D721Med (cell line): Measurements from ENCODE around the gene NPB.
A peak's percentile ranks its signal among the peaks of the same experiment; 100 is the strongest.

ENCODE experiments used
- DNase-seq: peaks from one replicate; pipeline ENCODE4 v3.0.0; 2011; ENCODE audit warnings: low spot score; ENCODE audit not compliant: insufficient read length
- FAIRE-seq: peaks from 2 replicates; lab custom pipeline; 2011; peaks lifted over from hg19 to GRCh38; lab: Jason Lieb, UNC
- CTCF ChIP-seq: IDR thresholded peaks from 2 replicates; pipeline ENCODE4 v1.5.1; 2012; ENCODE audit warnings: mild to moderate bottlenecking, control low read depth; ENCODE audit not compliant: insufficient read depth; ENCODE audit errors: missing control alignments

NPB gene

GRCh38 chr17:81860756-81861568 lies 41.1 kb upstream of the NPB start:
- TF ChIP-seq CTCF = no peak
- FAIRE-seq = no peak
- peak; percentile 85 for DNase-seq

GRCh38 chr17:81863123-81863675 lies 38.8 kb upstream of the NPB start:
- no peak for FAIRE-seq
- TF ChIP-seq CTCF = no peak
- no peak for DNase-seq

GRCh38 chr17:81863833-81864768 lies 37.9 kb upstream of the NPB start:
- no peak for DNase-seq
- TF ChIP-seq CTCF = no peak
- no peak for FAIRE-seq

GRCh38 chr17:81865358-81865732 lies 36.7 kb upstream of the NPB start:
- no peak for TF ChIP-seq CTCF
- FAIRE-seq (no peak), DNase-seq (no peak)

GRCh38 chr17:81865733-81866439 lies 36.2 kb upstream of the NPB start:
- DNase-seq (no peak), FAIRE-seq (no peak)
- TF ChIP-seq CTCF = no peak

GRCh38 chr17:81866440-81867169 lies 35.4 kb upstream of the NPB start:
- no peak for DNase-seq
- no peak for TF ChIP-seq CTCF

More at GRCh38 chr17:81866440-81867169, 35.4 kb upstream of the NPB start:
- no peak for FAIRE-seq
